HG03196 (cell line): Measurements from ENCODE around the gene TSPAN33.
"Not testable (repeated sequence)": the region's sequence is repeated elsewhere in the genome, so short reads cannot be mapped to it uniquely, and the experiment has no call there.

ENCODE experiments used
- ATAC-seq: cut with Tn5 transposase; IDR thresholded peaks from one replicate; pipeline ENCODE4 v1.9.1; 2021; ENCODE audit not compliant: unreplicated experiment

Gene TSPAN33

DNA sequence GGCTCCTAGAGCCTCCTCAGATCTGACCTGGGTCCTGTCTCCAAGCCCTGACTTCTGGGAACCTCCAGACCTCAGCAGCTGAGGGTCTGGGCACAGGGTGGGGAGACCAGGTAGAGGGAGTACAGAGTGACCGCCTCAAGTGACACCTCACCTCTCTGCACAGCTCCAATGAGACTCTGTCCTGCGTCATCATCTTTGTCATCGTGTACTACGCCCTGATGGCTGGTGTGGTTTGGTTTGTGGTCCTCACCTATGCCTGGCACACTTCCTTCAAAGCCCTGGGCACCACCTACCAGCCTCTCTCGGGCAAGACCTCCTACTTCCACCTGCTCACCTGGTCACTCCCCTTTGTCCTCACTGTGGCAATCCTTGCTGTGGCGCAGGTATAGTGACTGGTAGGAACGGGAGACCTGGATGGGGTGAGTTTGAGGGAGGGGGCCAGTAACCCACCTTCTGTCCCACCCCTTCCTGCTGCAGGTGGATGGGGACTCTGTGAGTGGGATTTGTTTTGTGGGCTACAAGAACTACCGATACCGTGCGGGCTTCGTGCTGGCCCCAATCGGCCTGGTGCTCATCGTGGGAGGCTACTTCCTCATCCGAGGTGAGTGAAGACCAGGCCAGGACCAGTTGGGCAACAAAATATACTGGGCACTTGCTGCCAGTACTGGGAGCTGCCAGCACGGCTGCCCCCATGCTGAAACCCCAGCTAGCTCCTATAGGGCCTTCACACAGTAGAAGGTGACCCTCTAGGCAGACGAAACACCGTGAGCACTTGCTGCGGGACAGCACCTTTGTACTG lies 61.7 kb downstream of the TSPAN33 start:
- no peak for ATAC-seq

GRCh38 chr7:129208667-129209066 lies 64.2 kb downstream of the TSPAN33 start:
- no peak for ATAC-seq

- no peak for ATAC-seq
Measured at GRCh38 chr7:129209067-129209926, 64.8 kb downstream of the TSPAN33 start.

DNA sequence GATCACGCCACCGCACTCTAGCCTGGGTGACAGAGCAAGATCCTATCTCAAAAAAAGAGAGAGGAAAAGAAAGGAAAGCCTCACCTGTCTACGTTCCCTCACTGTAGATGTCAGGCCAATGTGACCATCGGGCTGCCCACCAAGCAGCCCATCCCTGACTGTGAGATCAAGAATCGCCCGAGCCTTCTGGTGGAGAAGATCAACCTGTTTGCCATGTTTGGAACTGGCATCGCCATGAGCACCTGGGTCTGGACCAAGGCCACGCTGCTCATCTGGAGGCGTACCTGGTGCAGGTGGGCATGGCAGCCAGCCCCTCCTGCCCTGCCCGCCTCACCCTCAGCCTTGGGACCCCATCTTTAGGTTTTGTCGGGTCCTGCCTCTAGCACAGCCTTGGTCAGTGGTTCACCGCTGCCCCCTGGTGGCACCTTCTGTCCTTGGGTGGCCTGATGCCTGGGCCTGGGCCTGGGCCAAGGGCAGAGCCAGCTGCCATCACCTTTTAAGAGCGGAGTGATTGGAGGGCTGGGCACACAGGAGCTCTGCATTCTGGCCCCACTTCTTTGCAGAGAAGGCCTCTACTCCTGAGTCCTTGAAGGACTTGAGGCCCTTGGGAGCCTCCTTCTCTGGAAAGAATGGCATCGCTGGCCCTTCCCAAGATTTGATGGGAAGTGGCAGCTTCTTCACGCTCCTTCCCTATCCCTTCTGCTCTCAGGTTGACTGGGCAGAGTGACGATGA lies 65.9 kb downstream of the TSPAN33 start:
- no peak for ATAC-seq

GRCh38 chr7:129210989-129211312 lies 66.4 kb downstream of the TSPAN33 start:
- ATAC-seq, result no peak

DNA sequence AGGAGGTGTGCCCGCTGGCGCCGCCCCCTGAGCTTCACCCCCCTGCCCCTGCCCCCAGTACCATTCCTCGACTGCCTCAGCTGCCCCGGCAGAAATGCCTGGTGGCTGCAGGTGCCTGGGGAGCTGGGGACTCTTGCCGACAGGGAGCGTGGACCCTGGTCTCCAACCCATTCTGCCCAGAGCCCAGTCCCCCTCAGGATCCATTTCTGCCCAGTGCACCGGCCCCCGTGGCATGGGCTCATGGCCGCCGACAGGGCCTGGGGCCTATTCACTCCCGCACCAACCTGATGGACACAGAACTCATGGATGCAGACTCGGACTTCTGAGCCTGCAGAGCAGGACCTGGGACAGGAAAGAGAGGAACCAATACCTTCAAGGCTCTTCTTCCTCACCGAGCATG lies 67.6 kb downstream of the TSPAN33 start:
- ATAC-seq, result no peak

- ATAC-seq, result no peak
Measured at GRCh38 chr7:129212596-129212995, 68.1 kb downstream of the TSPAN33 start.

DNA sequence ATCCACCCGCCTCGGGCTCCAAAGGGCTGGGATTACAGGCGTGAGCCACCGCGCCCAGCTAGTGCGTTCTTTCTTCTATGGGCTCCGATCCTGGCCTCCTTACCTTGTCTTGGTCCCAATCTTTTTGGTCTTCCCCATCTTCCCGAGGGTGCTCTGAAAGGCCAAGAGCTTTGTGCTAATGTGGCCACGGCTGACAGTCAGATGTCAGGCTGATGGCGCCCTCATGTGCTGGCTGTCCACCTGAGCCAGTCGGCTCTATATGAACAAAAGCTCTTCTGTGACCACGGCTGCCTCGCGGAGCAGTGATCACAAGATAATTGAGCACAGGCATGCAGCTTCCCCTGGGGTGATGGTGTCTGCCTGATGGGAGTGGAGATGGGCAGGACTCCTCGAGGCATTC lies 69.3 kb downstream of the TSPAN33 start:
- no peak for ATAC-seq

DNA sequence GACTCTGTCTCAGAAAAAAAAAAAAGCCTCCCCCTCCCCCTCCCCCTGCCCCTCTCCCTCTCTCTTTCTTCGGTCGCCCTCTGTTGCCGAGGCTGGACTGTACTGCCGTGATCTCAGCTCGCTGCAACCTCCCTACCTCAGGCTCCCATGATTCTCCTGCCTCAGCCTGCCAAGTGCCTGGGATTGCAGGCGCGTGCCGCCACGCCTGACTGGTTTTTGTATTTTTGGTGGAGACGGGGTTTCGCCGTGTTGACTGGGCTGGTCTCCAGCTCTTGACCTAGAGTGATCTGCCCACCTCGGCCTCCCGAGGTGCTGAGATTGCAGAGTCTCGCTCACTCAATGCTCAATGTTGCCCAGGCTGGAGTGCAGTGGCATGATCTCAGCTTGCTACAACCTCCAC lies 71.2 kb downstream of the TSPAN33 start:
- ATAC-seq, result not testable (repeated sequence)

DNA sequence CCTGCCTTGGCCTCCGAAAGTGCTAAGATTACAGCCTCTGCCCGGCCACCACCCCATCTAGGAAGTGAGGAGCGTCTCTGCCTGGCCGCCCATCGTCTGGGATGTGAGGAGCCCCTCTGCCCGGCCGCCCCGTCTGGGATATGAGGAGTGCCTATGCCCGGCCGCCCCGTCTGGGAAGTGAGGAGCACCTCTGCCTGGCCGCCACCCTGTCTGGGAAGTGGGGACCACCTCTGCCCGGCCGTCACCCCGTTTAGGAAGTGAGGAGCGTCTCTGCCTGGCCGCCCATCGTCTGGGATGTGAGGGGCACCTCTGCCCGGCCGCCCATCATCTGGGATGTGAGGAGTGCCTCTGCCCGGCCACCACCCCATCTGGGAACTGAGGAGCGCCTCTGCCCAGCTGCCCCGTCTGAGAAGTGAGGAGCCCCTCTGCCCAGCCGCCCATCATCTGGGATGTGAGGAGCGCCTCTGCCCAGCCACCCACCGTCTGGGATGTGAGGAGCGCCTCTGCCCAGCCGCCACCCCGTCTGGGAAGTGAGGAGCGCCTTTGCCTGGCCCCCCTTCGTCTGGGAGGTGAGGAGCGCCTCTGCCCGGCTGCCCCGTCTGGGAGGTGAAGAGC lies 71.7 kb downstream of the TSPAN33 start:
- not testable (repeated sequence) for ATAC-seq

DNA sequence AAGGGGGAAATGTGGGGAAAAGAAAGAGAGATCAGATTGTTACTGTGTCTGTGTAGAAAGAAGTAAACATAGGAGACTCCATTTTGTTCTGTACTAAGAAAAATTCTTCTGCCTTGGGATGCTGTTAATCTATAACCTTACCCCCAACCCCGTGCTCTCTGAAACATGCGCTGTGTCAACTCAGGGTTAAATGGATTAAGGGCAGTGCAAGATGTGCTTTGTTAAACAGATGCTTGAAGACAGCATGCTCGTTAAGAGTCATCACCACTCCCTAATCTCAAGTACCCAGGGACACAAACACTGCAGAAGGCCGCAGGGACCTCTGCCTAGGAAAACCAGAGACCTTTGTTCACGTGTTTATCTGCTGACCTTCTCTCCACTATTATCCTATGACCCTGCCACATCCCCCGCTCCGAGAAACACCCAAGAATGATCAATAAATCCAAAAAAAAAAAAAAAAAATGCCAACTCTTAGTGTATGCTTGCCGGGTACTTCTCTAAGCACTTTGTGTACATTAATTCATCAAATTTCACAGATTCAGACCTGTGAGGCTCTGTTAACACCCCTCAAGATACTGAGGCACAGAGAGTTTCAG lies 72.4 kb downstream of the TSPAN33 start:
- not testable (repeated sequence) for ATAC-seq

- no peak for ATAC-seq
Measured at GRCh38 chr7:129218514-129219062, 74.1 kb downstream of the TSPAN33 start.

DNA sequence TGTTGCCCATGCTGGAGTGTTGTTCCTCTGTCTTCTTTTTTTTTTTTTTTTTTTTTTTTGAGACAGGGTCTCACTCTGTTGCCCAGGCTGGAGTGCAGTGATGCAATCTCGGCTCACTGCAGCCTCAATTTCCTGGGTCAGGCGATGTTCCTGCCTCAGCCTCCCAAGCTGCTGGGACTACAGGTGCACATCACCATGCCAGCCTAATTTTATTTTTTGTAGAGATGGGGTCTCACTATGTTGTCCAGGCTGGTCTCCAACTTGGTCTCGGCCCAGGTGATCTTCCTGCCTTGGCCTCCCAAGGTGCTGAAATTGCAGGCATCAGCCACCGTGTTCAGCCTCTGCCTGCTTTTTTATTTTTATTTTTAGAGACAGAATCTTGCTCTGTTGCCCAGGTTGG lies 74.7 kb downstream of the TSPAN33 start:
- ATAC-seq, result not testable (repeated sequence)
